Measurements from ENCODE around the gene FANCB. TPM values are rescaled to one million over a fixed set of nuclear protein-coding genes. Genes with fewer than 3 reads are reported as not detected.
A peak's percentile ranks its signal among the peaks of the same experiment; 100 is the strongest.

FANCB gene
- total and polyA plus RNA-seq, 9 of the 15 experiments (the other 6 are each of a cell fraction or from before 2014, with no cell fraction given): 6.5 to 21.3 (median 14.6) TPM

DNA sequence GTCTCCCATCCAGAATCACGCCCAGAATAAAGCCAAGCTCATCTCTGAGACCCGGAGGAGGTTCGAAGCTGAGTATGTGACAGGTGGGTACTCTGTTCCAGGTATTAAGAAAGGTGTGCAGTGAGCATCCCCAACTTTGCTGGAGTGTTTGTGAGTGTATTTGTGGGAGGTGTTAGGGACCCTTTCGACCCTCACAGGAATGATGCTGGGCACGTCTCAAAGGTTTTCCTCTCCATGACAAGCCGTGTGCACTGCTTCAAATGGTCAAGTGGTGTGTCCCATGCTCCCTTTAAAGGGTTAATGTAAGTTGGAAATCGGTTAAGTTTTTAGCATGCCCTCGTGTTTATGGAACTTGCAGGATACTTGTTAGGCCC is 794 bp upstream of the FANCB start:
- peaks cover 0 to 3% of the 10 kb centered on the region in 2 experiments; a peak in 2 of 5 replicates for H3K4me1 ChIP-seq (replicated peaks in 1 of 2; ENCODE audit: control insufficient read depth in 2 of 2, insufficient read depth in 2 of 2, low read length in 2 of 2)
- 0% methylated on average over 7 of the region's 8 CpGs for WGBS (ENCODE audit: insufficient coverage, low coverage, missing lambda C conversion rate)
- peak overlapping the region; percentile 95 for H3K4me2 ChIP-seq (ENCODE audit: insufficient read depth, low read length)
- CTCF ChIA-PET (ENCODE audit: low intra/inter-chr PET ratio): no interaction called here
- H3K4me3 ChIP-seq: peak overlapping the region; percentile 85
- H4K20me1 ChIP-seq (replicated peaks; ENCODE audit: control insufficient read depth, insufficient read depth, low read length): no peaks in the 10 kb centered on the region
- in situ Hi-C loops (cut with MboI): no loop called here
- ATAC-seq: no peak
- no peaks in the 10 kb centered on the region for H3K9me1 ChIP-seq (ENCODE audit: control insufficient read depth, insufficient read depth, low read length)
- H3K79me2 ChIP-seq (ENCODE audit: control insufficient read depth, insufficient read depth, low read length): peaks cover 56% of the 10 kb centered on the region
- H2AFZ ChIP-seq (ENCODE audit: low read depth, low read length): peak overlapping the region; percentile 84
- peak overlapping the region; percentile 73 for H3K27ac ChIP-seq (ENCODE audit: extremely low read depth, low read depth, low read length)
- TF ChIP-seq, protein P1, sequence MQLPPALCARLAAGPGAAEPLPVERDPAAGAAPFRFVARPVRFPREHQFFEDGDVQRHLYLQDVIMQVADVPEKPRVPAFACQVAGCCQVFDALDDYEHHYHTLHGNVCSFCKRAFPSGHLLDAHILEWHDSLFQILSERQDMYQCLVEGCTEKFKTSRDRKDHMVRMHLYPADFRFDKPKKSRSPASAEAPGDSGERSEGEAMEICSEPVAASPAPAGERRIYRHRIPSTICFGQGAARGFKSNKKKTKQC (CRISPR knock-in tag; IDR thresholded peaks at IDR 0.05): no peak
- 0 out of 2 replicates have a peak, but pooled peaks have one; percentile 9 for TF ChIP-seq ELF1 (tag; IDR thresholded peaks at IDR 0.05)
- TF ChIP-seq, protein P2, sequence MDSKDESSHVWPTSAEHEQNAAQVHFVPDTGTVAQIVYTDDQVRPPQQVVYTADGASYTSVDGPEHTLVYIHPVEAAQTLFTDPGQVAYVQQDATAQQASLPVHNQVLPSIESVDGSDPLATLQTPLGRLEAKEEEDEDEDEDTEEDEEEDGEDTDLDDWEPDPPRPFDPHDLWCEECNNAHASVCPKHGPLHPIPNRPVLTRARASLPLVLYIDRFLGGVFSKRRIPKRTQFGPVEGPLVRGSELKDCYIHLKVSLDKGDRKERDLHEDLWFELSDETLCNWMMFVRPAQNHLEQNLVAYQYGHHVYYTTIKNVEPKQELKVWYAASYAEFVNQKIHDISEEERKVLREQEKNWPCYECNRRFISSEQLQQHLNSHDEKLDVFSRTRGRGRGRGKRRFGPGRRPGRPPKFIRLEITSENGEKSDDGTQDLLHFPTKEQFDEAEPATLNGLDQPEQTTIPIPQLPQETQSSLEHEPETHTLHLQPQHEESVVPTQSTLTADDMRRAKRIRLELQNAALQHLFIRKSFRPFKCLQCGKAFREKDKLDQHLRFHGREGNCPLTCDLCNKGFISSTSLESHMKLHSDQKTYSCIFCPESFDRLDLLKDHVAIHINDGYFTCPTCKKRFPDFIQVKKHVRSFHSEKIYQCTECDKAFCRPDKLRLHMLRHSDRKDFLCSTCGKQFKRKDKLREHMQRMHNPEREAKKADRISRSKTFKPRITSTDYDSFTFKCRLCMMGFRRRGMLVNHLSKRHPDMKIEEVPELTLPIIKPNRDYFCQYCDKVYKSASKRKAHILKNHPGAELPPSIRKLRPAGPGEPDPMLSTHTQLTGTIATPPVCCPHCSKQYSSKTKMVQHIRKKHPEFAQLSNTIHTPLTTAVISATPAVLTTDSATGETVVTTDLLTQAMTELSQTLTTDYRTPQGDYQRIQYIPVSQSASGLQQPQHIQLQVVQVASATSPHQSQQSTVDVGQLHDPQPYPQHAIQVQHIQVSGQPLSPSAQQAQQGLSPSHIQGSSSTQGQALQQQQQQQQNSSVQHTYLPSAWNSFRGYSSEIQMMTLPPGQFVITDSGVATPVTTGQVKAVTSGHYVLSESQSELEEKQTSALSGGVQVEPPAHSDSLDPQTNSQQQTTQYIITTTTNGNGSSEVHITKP (IDR thresholded peaks at IDR 0.05; ENCODE audit: partially characterized antibody): peak; percentile 57
- TF ChIP-seq, protein P3, sequence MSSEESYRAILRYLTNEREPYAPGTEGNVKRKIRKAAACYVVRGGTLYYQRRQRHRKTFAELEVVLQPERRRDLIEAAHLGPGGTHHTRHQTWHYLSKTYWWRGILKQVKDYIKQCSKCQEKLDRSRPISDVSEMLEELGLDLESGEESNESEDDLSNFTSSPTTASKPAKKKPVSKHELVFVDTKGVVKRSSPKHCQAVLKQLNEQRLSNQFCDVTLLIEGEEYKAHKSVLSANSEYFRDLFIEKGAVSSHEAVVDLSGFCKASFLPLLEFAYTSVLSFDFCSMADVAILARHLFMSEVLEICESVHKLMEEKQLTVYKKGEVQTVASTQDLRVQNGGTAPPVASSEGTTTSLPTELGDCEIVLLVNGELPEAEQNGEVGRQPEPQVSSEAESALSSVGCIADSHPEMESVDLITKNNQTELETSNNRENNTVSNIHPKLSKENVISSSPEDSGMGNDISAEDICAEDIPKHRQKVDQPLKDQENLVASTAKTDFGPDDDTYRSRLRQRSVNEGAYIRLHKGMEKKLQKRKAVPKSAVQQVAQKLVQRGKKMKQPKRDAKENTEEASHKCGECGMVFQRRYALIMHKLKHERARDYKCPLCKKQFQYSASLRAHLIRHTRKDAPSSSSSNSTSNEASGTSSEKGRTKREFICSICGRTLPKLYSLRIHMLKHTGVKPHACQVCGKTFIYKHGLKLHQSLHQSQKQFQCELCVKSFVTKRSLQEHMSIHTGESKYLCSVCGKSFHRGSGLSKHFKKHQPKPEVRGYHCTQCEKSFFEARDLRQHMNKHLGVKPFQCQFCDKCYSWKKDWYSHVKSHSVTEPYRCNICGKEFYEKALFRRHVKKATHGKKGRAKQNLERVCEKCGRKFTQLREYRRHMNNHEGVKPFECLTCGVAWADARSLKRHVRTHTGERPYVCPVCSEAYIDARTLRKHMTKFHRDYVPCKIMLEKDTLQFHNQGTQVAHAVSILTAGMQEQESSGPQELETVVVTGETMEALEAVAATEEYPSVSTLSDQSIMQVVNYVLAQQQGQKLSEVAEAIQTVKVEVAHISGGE (CRISPR knock-in tag; IDR thresholded peaks at IDR 0.05): no peak
- TF ChIP-seq MCM2 (IDR thresholded peaks at IDR 0.05; ENCODE audit: low read depth): no peak
- TF ChIP-seq, protein P4, sequence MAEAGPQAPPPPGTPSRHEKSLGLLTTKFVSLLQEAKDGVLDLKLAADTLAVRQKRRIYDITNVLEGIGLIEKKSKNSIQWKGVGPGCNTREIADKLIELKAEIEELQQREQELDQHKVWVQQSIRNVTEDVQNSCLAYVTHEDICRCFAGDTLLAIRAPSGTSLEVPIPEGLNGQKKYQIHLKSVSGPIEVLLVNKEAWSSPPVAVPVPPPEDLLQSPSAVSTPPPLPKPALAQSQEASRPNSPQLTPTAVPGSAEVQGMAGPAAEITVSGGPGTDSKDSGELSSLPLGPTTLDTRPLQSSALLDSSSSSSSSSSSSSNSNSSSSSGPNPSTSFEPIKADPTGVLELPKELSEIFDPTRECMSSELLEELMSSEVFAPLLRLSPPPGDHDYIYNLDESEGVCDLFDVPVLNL (CRISPR knock-in tag; IDR thresholded peaks at IDR 0.05; ENCODE audit: low read depth): no peak
- no peak for TF ChIP-seq RFX7 (CRISPR knock-in tag; IDR thresholded peaks at IDR 0.05)
- no peak for TF ChIP-seq CREBBP (IDR thresholded peaks at IDR 0.05; ENCODE audit: low read depth, low read length)
- TF ChIP-seq, protein P5, sequence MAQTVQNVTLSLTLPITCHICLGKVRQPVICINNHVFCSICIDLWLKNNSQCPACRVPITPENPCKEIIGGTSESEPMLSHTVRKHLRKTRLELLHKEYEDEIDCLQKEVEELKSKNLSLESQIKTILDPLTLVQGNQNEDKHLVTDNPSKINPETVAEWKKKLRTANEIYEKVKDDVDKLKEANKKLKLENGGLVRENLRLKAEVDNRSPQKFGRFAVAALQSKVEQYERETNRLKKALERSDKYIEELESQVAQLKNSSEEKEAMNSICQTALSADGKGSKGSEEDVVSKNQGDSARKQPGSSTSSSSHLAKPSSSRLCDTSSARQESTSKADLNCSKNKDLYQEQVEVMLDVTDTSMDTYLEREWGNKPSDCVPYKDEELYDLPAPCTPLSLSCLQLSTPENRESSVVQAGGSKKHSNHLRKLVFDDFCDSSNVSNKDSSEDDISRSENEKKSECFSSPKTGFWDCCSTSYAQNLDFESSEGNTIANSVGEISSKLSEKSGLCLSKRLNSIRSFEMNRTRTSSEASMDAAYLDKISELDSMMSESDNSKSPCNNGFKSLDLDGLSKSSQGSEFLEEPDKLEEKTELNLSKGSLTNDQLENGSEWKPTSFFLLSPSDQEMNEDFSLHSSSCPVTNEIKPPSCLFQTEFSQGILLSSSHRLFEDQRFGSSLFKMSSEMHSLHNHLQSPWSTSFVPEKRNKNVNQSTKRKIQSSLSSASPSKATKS (CRISPR knock-in tag; IDR thresholded peaks at IDR 0.05): no peak
- no peaks in the 10 kb centered on the region for H3K9me3 ChIP-seq (replicated peaks; ENCODE audit: control insufficient read depth, insufficient read depth, low read depth, low read length)
- H3K36me3 ChIP-seq (ENCODE audit: control insufficient read depth, insufficient read depth, low read length): peaks cover 8% of the 10 kb centered on the region; the same call in 1 of the 3 replicates
- no peaks in the 10 kb centered on the region for H3K27me3 ChIP-seq (ENCODE audit: control insufficient read depth in 2 of 2, insufficient read depth in 2 of 2, low read length in 2 of 2)
- FAIRE-seq: no peak
- intact Hi-C loops (cut with micrococcal nuclease): no loop called here
- H3K9ac ChIP-seq (ENCODE audit: insufficient read depth in 1 of 2, low read depth in 2 of 2, low read length in 2 of 2): peak overlapping the region; percentile 76 to 92
- DNase-seq (ENCODE audit: extremely low read depth in 1 of 4, low spot score in 3 of 4): no peak
- BruUV-seq (replicated peaks): TSS peak; percentile 55
- POLR2A ChIA-PET: interaction anchor here (0.6 kb wide), 1 partner anchor 628 kb away, joined by 3 read pairs; no protein-coding TSS in a partner anchor

Data from K562 (cell line).